GM19463 (cell line): ENCODE measurements around the gene SFMBT2.
"Not testable (repeated sequence)": the region's sequence is repeated elsewhere in the genome, so short reads cannot be mapped to it uniquely, and the experiment has no call there.

ENCODE experiments used
- ATAC-seq: cut with Tn5 transposase; IDR thresholded peaks from one replicate; pipeline ENCODE4 v1.9.1; 2021; ENCODE audit warnings: mild to moderate bottlenecking, moderate library complexity; ENCODE audit not compliant: unreplicated experiment

The SFMBT2 gene

DNA sequence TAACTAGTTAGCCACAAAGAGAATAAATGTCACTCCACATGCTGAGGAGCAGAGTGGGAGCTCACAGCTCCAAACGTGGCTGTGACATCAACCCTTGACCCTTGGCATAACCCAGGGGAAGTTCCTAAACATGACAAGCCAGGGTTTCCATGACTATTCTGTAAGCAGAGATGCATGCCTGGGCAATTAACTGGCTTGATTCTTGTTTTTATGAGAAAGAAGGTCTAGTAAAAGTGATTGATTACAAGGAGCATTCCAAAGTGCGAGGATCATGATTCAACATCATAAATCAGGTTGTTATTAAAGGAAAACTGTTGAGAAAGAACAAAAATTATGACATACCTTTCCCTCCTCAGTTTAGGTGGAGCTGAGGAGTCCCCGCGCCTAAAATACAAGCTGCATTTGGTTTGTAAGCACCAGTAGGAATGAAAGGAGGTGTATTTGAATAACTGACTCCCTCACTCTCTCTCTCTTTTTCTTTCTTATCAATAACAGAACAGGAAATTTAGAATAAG lies 108.4 kb downstream of the SFMBT2 start:
- no peak for ATAC-seq

DNA sequence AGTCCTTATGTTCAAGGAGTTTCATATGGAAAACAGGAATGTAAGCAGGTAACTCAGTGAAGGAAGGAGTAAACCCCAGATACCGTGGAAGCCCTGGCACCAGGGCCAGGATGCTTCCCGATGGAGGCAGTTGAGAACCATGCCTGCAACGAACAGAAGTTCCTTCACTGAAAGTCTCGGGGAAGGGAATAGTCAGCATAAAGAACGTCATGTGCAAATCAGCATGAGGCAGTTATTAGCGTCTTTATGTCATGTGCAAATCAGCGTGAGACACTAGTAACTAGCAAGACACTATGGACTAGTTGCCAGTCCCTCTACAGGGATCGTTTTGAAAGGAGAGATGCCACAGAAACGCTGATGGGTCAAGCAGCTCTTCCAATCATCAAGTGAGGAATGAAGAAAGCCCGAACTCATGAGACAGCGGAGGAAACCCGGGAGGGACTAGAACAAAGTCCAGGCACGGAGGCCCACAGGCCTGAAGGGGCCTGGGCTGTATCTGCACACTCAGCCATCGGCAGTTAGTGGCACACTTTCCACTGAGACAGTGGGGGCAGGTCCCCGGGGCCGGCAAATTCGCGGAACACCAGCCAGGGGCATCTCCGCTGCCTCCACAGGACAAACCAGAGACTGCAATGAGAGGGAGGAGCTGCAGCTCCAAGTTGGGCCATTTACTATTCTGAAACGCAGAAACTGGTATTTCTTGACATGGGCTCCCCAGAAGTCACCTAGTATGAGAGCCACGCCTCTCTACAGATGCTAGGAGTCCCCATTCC lies 109.6 kb downstream of the SFMBT2 start:
- no peak for ATAC-seq

DNA sequence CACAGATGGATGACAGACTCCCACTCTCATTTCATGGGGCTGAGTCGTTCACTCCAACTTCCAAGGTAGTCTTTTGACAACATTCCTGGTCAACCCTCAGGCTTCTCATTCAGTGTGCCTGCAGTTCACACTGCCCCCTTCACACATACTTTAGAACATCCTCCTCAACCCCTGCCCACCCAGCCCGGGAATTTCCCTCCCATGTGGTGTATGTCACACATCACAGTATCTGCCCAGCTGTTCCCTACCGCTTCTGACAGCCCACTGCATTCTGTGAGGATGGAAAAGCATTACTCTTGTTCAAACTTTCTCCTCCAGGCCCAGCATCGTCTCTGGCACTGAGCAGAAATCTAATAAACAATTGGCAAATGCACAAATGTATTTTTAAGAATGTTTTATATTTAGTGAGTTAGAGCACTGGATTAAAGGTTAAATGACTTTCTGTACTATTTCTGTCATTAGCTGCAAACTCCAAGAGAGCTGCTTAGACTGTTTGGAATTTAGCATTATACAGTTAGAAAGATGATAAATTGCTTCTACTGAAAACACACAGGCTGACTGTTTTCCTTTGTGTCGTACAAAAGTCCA lies 110.4 kb downstream of the SFMBT2 start:
- ATAC-seq = peak; percentile 55

DNA sequence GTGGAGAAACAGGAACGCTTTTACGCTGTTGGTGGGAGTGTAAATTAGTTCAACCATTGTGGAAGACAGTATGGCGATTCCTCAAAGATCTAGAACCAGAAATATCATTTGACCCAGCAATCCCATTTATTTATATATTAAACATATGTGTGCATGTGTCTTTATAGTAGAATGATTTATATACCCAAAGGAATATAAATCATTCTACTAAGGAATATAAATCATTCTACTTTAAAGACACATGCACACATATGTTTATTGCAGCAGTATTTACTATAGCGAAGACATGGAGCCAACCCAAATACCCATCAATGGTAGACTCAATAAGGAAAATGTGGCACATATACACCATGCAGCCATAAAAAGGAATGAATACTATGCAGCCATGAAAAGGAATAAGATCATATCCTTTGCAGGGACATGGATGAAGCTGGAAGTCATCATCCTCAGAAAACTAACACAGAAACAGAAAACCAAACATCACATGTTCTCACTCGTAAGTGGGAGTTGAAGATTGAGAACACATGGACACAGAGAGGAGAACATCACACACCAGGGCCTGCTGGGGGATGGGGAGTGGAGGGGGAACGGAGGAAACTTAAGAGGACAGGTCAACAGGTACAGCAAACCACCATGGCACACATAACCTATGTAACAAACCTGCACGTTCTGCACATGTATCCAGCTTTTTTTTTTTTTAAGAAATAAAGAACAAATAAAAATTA lies 111.1 kb downstream of the SFMBT2 start:
- ATAC-seq = not testable (repeated sequence)

DNA sequence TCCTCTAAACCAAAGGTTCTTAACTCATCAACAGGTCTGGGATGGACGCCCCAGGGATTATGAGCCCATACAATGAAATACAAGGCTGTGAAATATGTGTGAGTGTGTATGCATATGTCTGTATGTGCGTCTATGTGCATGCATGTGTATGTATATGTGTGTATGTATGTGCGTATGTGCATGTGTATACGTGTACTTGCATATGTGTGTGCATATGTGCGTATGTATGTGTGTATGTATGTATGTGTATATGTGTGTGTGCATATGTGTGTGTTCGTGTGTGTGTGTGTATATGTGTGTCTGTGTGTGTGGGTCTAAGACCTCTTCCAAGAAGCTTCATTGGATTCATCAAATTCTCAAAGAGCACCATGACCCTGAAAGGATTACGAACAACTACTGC lies 112.3 kb downstream of the SFMBT2 start:
- ATAC-seq = no peak

DNA sequence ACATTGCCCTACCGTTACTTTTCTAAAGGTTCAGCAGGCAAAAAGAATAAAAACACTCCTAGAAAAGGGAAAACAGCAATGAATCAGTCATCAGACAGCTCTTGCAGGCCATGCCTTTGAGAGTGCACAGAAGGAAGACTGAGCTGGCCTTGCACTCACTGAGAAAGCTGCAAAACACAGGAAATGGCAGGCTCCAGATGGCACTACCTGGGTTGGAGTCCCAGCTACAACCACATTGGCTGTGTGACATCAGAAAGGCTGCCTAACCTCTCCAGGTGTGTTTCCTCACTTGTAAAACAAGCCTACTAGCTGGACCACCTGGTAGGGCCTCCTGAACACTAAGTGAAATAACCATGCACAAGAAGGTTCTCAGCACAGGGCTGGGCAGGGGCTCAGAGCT lies 113.7 kb downstream of the SFMBT2 start:
- no peak for ATAC-seq

DNA sequence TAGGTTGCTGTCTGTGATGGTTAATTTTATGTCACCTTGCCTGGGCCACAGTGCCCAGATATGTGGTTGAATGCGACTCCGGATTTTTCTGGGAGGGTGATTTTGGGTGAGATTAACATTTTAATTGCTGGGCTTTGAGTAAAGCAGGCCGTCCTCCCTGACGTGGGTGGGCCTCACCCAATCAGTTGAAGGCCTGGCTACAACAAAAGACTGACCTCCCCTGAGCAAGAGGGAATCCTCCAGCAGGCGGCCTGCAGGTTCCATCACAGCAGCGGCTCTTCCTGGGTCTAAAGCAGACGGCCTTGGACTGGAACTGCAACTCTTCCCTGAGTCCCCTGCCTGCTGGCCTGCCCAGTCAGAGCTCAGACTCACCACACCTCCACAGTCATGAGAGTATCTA lies 114.2 kb downstream of the SFMBT2 start:
- ATAC-seq = no peak

DNA sequence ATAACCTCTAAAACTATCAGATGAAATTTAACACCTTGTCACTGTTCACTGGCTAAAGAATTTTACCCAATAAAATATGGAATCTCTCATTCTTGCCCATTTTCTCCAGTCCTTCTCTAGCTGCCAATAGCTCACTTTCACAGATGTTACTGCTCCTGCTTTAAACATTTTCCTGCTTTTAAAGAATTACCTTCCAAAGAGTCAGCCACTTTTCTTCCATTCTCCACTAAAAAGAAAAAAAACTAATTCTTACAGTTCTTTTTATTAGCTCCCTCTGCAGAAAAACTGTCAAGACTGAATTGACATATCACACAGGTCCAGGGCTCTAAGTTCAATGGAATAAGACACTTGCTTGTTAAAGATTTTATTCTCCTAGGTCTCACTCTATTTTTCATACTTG lies 114.8 kb downstream of the SFMBT2 start:
- ATAC-seq = no peak

DNA sequence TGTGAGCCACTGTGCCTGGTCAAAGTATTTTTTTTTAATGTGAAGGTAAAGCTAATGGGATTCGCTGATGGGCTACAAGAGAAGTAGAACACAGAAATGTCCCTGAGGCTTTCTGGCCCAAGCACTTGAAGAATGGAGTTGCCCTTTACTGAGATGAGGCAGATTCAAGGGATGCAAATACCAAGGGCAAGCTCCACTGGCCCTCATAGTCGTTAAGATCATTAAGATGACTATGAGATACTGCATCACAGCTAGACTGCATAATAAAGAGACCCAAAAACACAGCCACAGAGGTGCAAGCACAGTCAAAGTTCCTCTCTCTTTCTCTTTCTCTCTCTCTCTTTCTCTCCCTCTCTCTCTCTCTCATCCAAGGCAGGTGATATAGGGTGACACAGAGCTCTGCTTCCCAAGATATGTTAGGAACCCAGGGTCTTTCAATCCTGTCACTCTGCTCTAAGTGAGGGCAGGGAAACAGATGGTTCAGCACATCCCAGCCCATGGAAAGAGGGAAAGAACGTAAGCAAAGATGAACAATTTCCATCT lies 117.4 kb downstream of the SFMBT2 start:
- ATAC-seq = no peak

DNA sequence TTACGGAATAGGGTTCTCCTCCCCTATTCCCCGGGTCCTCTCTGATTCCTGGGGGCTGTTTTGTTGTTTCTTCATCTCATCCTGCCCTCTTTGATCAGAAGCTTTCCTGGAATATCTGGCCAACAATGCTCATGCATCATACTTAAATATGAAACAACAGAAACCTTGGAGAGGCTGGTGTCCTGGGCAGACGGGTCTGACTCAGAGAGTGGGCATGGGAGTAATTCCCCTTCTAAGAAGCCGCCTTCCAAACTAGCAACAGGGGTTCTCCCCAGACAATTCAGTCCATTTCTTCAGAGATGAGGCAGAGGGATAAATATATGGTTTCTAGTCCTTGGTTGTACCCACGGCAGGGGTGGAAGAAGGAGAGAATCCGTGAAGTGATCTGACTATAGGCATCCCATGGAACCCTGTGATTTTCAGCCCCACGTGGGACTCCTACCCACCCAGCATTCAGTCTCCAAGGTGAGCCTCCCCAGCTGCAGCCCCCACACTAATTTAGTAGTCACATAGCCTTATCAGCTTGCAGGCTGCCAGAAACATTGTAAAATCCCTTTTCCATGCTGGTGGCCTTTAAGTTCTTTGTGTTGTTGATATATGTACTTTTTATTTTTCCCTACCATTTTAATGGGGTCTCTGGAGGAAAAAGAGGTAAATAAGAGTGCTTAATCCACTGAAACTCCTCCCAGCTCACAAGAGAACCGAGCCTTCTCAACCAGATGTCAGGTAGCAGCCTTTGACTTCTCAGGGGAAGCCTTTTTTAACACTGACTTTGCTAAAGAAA lies 119.2 kb downstream of the SFMBT2 start:
- ATAC-seq = no peak

DNA sequence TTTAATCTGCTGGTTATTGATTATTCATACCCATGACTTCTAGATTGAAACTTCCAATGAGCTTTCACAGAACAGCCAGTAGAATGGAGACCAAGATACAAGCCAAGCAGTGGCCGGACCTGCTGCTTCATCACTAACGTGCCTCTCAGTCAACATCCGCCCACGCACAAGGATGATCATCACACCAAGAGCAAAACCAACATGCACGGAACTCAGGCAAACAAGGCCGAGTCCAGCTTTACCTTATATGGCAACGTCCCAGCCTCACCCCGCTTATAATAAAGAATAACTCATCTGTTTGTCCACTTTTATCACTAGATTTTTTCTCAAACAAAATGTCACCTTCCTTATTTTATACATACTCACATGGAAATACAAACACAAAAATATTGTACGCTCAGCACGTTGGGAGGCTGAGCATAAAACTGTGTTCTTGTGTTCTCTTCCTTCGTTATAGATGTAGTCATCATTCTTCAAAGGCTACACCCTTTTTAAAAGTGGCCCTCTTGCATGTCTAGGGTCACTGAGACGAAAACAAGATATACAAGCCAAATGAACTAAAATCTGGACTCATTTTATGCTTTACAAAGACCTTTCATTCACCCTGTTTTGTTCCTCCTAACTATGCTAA lies 122.7 kb downstream of the SFMBT2 start:
- ATAC-seq = no peak

DNA sequence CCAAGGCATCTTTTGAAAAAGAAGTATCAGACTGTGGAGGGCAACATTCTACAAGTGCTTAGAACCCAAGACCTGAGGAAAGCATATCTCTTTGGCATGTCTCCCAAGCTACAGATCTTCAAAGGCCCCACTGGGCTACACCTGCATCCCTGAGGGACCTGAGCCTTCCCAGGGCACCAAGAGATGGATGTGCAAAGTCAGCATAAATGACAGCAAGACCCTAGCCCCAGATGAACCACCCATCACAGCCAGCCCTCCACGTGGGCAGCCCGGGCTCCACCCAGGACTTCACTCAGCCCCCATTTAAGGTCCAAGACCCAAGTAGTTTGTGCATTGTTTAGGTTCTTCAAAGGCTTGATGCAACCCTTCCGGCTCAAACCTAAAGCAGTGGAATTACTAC lies 123.5 kb downstream of the SFMBT2 start:
- no peak for ATAC-seq

DNA sequence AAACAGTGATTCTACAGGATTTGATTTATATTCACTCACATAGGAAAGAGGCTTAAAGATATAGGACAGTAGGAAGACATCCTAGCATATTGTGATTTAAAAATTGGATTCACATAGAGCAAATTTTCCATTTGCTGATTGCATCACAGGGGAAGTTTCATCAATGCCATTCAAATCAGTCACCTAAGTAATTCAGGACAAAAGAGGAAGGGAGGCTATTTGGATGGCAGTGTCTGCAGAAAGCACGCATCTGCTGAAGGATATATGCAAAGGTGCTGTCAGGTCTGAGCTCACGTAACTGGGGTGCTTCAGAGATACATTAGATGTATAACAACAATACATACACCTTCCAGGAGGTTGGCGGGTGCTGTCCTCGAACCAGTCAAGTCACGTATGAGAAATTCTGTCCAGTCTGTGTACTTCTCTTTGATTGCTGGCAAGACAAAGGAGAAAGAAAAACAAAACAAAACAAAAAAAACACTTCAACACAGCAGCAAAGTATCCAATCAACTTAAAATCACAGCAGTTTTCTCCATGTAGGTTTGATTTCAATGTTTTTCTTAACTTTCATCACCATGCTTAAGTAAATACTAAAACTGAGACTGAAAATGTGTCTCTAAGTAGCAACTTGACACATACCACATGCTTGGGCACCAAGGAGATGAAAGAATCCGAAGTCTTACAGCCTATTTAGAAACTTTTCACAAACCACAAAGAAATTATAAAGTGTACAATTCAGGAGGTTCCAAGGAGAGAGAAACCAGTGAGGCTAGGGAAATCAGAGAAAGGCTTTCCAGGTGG lies 125.1 kb downstream of the SFMBT2 start:
- ATAC-seq = no peak

DNA sequence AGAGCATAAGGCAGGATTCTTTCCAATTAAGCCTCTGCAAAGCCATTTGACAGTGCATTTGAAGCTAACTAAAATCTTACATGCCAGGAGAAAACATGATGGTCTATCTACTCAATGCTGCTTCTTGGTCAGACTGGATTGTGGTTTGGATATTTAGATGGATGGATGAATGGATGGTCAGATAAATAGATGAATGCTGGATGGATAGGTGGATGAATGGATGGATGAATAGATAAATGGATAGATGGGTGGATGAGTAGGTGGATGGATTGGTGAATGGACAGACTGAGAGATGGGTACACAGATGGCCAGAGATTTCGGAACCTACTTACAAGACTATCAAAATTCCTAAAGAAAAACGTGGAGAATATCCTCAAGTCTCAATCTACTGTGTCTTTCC lies 127.6 kb downstream of the SFMBT2 start:
- no peak for ATAC-seq

DNA sequence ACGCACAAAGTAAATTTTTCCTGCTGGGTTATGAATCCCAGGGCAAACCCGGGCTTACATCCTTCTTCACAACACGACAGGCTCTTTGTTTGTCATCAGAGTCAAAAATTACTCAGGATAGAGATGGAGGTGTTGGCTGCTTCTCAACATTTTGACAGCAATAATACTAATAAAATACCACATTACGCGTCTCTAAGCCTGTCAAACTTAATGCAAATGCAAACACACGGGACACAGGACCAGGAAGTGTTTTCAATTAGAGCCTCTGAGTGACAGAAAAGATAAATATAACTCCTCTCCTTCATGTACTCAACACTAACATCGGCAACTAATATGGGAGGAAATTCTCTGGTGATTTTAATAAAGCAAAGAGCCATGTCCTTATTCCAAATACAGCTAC lies 128.4 kb downstream of the SFMBT2 start:
- no peak for ATAC-seq

DNA sequence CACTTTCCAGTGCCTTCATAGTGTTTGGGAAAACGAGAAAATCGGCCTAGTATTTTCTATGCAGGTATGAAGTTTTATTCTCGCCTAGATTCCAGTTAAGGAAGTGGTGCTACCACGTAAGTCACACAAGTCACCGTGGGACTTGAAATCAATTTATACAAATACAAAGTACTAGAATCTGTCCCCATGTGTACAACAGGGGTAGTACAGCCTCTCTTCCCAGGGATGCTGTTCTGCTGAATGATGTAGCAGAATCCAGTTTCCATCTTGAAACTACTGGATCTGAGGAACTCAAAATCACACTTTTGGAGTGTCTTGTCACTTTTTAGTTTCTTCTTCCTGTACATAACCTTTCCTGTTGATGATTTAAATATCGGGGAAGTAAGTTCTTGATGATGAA lies 129.4 kb downstream of the SFMBT2 start:
- ATAC-seq = no peak

DNA sequence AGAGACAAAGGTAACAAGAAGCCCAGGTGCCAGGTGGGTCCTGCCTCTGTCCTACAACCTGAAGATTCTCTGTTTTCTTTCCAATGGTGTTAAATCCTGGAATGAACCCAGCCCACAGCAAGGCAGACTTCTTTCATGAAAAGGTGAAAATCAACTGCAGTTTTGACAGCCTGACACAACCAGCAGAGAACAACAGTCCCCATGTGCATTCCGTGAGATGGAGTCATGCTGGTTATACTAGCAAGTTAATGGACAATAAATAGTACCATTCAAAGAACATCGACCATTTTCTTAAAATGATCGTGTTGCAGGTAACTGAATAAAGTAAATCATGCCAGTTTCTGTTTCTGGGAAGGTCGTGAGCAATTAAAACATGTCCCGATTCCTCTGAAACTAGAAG lies 131.5 kb downstream of the SFMBT2 start:
- no peak for ATAC-seq

DNA sequence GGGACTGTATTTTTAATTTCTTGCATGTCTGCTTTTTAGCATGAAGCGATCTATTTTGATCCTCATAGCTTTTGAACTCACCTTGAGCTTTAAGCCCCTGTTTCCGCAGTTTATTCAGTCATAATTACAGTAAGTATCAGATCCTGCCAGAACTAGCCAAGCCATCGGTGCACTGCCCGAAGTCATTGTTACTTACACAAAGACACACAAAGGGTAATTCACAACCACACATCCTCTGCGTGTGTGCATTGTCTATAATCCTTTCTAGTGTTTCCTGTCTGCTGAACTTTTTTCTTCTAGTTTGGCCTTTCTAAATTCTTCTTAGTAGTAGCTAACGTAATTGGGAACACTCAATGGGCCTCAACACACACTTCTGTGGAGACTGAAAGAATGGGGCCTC lies 133.0 kb downstream of the SFMBT2 start:
- no peak for ATAC-seq

DNA sequence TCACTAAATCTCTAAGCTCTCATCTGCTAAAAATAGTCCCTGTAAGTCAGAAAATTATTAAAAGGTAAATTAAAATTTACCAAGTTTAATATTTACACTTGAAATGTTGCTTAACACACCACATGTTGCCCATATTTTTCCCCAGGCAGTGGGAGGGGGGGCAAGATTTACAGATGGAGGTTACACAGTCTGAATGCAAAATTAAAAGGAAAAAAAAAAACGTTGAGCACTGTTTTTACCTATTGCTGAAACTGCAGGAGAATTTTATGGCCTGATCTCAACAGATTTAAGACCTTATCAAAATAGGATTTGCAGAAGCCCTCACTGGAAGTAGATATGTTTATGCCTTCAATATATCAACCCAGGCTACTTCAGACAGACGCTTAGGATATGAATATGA lies 133.4 kb downstream of the SFMBT2 start:
- no peak for ATAC-seq
